ENCODE measurements around the gene PYGB.

DNA sequence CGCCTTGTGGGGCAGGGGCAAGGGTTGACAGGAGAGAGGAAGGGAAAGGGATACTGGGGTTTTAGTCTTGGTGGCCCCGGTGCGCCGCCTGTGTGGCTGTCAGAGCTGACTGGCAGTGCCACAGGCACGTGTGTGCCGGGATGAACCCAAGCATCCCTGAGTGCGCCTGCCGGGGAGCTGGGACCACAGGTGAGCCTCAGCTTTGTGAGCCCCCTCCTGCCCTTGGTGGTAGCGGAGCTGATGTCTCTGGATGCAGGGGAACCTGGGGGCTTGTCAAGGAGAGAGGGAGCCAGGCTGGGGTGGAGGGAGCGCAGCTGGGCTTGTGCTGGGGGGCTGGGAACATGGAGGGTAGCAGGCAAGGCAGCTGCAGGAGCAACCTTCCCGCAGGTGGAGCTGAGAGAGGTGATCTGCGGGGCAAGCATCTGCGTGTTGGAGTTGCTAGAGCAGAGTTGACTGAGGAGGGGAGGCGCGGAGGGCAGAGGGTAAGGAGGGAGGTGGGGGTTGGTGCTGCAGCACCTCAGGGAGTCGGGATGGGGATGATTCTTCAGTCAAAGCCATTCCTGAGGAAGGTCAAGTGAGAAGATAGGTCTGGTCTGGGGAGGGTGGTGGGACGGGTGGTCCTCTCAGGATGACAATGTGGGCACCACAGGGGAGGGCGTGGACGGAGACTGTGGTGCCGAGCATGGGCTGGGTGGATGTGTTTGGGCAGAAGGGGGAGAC, 28.1 kb downstream of the PYGB start:
- TF ChIP-seq TOX (CRISPR knock-in tag; IDR thresholded peaks at IDR 0.05; ENCODE audit: borderline replicate concordance) = no peak
- no peak for TF ChIP-seq ARNTL (CRISPR knock-in tag; IDR thresholded peaks at IDR 0.05; ENCODE audit: borderline replicate concordance, low read depth)
- TF ChIP-seq, protein P1, sequence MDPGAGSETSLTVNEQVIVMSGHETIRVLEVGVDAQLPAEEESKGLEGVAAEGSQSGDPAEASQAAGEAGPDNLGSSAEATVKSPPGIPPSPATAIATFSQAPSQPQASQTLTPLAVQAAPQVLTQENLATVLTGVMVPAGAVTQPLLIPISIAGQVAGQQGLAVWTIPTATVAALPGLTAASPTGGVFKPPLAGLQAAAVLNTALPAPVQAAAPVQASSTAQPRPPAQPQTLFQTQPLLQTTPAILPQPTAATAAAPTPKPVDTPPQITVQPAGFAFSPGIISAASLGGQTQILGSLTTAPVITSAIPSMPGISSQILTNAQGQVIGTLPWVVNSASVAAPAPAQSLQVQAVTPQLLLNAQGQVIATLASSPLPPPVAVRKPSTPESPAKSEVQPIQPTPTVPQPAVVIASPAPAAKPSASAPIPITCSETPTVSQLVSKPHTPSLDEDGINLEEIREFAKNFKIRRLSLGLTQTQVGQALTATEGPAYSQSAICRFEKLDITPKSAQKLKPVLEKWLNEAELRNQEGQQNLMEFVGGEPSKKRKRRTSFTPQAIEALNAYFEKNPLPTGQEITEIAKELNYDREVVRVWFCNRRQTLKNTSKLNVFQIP (CRISPR knock-in tag; IDR thresholded peaks at IDR 0.05; ENCODE audit: borderline replicate concordance, low read depth) = no peak
- TF ChIP-seq RARB (CRISPR knock-in tag; IDR thresholded peaks at IDR 0.05) = no peak
- TF ChIP-seq ZNF565 (CRISPR knock-in tag; conservative IDR thresholded peaks at IDR 0.05; ENCODE audit: low read depth) = no peak
- no peak for TF ChIP-seq ZFP3 (CRISPR knock-in tag; IDR thresholded peaks at IDR 0.05)
- TF ChIP-seq, protein P2, sequence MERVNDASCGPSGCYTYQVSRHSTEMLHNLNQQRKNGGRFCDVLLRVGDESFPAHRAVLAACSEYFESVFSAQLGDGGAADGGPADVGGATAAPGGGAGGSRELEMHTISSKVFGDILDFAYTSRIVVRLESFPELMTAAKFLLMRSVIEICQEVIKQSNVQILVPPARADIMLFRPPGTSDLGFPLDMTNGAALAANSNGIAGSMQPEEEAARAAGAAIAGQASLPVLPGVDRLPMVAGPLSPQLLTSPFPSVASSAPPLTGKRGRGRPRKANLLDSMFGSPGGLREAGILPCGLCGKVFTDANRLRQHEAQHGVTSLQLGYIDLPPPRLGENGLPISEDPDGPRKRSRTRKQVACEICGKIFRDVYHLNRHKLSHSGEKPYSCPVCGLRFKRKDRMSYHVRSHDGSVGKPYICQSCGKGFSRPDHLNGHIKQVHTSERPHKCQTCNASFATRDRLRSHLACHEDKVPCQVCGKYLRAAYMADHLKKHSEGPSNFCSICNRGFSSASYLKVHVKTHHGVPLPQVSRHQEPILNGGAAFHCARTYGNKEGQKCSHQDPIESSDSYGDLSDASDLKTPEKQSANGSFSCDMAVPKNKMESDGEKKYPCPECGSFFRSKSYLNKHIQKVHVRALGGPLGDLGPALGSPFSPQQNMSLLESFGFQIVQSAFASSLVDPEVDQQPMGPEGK (CRISPR knock-in tag; IDR thresholded peaks at IDR 0.05; ENCODE audit: borderline replicate concordance) = no peak
- no peak for TF ChIP-seq TSHZ2 (CRISPR knock-in tag; IDR thresholded peaks at IDR 0.05)
- TF ChIP-seq ZFP30 (CRISPR knock-in tag; IDR thresholded peaks at IDR 0.05) = no peak
- TF ChIP-seq, protein P3, sequence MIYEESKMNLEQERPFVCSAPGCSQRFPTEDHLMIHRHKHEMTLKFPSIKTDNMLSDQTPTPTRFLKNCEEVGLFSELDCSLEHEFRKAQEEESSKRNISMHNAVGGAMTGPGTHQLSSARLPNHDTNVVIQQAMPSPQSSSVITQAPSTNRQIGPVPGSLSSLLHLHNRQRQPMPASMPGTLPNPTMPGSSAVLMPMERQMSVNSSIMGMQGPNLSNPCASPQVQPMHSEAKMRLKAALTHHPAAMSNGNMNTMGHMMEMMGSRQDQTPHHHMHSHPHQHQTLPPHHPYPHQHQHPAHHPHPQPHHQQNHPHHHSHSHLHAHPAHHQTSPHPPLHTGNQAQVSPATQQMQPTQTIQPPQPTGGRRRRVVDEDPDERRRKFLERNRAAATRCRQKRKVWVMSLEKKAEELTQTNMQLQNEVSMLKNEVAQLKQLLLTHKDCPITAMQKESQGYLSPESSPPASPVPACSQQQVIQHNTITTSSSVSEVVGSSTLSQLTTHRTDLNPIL (CRISPR knock-in tag; IDR thresholded peaks at IDR 0.05; ENCODE audit: low read depth) = no peak
- TF ChIP-seq PPARA (CRISPR knock-in tag; IDR thresholded peaks at IDR 0.05; ENCODE audit: borderline replicate concordance) = no peak
- TF ChIP-seq ZNF70 (CRISPR knock-in tag; IDR thresholded peaks at IDR 0.05) = no peak
- TF ChIP-seq ZC3H10 (CRISPR knock-in tag; IDR thresholded peaks at IDR 0.05) = no peak
